Measurements from ENCODE around the gene MFN1.

The MFN1 gene

DNA sequence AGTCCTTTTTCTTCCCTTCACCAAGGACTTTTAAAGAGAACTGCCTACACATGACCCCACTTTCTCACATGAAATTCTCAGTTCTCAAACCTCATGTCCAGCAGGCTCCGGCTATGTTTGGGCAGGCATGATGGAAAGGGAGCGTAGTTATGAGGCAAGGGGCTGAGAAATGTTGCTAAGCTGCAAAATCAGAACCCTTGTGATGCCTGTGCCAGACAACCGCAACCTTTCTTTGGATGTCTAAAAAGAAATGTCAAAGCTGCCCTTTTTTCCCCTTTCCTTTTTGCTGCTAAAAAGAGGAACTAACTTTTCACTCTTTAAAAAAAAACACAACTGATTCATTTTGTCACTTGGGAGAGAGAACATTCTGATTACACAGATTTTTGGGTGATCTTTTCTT lies 84.5 kb downstream of the MFN1 start:
- DNase-seq (ENCODE audit: low read depth): no peak

DNA sequence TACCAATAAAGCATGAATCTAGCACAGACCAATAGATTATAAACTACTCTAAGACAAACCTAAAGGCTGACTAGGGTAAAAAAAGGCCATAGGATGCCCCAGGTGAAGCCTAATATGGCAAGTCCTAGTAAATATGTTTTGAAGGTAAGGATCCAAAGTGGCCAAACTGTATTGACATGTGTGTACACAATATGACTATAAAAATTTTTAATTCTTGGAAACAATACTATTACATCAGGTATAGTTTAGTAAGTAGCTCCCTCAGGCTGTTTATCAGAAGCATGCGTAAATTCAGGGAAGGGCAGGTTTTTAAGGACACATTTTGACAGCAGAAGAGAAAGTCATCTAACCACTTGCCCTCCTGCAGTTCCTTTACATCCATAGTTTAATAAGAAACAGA lies 84.9 kb downstream of the MFN1 start:
- DNase-seq (ENCODE audit: low read depth): no peak

DNA sequence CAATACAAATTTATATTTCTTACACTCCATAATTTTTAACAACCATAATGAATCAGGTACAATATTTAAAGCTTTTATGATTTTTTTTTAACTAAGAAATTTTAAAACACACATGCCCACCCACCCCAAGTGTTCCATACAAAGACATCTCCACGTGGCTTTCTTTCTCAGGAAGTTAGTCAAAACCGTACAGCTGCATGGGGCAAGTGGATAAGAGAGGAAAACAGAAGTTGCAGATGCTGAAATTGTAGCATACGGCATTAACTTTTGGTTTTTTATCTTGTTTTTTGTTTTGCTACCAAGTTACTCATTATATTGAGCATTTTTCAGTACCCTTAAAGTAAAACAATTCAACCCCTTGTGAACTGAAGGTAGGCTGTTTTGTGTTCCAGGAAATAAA lies 89.0 kb downstream of the MFN1 start:
- DNase-seq (ENCODE audit: low read depth): no peak

- no peak for DNase-seq (ENCODE audit: low read depth)
Observed at GRCh38 chr3:179438841-179439240, 91.3 kb downstream of the MFN1 start.
